Activated T-cell treated with anti-CD3 and anti-CD28 coated beads, Interleukin-2, amount 50 U/mL, for 48 hours (primary cell): ENCODE data around the gene PFKP.

Source experiments
- DNase-seq, 2 experiments: peaks; one replicate each; pipeline ENCODE4 v3.0.0-alpha.2; 2020

Gene PFKP

GRCh38 chr10:3117486-3117885 is 50.1 kb downstream of the PFKP start:
- no peak for DNase-seq

DNA sequence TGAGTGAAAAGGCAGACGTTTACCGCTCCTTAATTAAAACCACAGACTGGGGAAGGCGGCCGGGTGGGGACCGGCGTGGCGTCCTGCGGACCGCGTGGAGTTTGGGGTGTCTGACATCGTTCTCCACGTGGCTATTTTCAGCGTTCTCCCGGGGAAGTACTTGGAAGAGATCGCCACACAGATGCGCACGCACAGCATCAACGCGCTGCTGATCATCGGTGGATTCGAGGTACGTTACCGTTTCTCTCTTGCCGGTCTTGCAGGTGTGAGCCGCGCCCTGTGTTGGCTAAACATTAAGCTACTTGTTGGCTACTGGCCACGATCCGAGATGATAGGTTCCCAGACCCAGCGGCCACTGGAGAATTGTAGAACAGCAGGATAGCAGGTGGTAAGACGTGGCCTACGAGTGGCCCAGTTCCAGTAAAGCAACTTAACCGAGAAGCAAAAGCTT is 51.3 kb downstream of the PFKP start:
- DNase-seq = no peak

DNA sequence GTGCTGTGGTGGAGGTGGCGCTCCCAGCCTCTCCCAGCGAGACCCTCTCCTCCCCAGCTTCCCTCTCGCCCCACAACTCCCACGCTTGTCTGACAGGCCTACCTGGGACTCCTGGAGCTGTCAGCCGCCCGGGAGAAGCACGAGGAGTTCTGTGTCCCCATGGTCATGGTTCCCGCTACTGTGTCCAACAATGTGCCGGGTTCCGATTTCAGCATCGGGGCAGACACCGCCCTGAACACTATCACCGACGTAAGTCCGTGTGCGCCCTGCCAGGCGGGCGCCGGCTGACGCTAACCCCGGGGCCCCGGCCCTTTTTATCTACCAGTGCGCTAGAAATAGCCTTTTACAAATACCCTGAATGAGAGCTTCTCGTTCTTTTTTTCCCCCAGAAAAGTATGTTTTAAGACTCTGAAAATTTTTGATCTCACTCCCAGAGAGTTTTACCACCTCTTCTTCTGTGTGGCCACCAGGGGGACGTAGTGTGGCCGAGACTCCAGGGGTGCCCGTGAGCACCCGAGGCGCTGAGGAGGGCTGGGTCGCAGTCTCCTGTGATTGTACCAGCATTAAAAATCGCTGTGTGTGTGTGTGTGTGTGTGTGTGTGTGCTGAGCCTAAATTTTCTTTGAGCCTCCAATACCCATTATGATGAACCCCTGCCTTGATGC is 52.6 kb downstream of the PFKP start:
- DNase-seq = no peak

GRCh38 chr10:3122034-3122433 is 54.7 kb downstream of the PFKP start:
- DNase-seq = no peak

DNA sequence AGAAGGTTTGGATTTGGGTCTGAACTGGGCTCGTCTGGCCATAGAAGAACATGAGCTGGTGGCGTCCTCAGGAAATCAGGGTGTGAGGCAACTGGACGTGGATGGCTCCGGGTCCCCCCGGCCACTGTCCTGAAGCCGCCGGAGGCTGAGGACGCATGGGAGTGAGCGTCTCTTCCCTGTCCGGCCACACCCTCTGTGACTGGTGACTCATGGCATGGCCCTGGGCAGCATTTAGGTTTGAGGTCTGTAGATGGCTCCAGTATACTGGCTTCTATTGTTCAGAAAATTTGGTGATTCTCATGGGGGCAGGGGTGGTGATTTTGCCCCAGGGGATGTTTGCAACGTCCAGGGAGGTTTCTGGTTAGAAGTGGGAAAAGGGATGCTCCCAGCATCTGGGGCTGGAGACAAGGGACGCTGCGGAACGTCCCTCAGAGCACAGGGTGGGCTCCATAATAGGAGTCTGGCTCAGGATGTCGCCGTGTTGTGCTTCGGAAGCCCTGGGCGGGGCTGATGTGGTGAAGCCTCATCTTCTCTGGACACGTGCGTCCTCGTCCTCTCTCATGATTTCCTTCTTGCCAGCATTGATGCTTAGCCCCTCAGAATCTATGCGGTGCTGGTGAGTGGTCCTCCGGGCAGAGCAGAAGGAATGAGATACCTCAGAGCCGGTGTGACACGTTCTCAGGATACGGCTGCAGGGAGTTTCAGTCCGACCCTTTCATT is 55.3 kb downstream of the PFKP start:
- no peak for DNase-seq

DNA sequence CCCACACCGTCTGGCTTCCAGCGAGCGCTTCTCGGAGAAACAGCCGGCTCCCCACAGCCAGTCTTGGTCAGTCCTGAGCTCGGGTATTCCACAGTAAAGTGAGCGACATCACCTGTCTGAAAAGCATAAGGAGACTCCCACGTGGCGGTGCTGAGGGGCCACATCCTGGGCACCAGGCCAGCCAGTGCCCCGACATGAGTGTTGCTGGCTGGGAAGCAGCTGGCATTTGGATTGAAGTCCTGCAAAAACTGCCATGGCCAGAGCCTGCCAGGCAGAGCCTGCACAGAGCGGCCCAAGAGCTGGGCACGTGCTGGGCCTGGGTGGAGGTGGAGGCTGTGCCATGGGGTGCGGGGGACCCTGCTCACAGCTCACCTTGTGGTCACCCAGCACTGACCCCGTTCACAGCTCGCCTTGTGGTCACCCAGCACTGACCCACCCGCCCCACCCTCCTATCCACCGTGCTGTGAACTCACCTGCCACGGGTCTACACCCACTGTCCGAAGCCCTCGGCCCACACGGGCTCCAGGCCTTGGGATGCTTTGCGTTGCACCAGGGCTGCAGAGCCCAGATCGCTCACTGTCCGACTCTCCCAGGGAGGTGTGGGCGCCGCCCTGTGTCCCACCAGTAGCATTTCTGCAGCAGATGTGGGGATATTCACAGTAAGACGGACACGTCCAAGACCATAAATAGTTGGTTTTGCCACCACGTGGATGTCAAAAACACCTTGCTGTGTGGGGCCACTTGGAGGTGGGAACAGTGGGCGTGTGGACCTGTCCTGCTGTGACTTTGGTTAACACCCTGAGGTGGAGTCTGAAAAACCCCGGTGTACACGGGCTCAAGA is 56.4 kb downstream of the PFKP start:
- no peak for DNase-seq

- DNase-seq = no peak
These were observed 57.2 kb downstream of the PFKP start for GRCh38 chr10:3124412-3125175.

- no peak for DNase-seq
These were observed 58.3 kb downstream of the PFKP start for GRCh38 chr10:3125527-3126170.

- DNase-seq = no peak
These were observed 58.9 kb downstream of the PFKP start for GRCh38 chr10:3126249-3126648.

DNA sequence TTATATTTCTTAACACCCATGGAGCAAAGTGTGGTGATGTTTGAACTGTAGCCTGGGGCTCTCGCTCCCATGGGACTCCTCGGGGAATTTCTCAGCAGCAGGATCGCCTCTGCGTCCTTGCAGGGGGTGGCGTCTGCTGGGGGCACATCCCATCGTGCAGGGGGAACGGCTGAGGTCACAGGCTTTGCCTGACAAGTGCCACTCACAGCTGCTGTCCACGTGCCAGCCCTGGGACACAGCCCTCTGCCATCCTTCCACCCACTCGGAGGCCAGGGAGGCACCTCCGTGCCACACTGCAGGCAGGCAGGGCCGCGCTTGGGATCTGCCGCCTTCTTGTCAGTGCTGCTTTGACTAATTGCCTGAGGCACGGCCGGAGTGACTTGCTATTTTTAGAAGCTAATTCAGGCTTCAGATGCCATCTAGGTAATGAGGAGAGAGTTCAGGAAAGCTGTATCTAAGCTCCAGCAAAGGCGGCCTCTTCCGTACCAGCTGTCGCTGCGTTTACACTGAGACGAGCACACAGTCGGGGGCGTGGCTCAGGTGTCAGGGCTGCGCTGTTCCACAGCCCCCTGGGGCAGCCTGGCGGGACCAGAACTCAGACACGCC is 59.5 kb downstream of the PFKP start:
- DNase-seq = no peak

DNA sequence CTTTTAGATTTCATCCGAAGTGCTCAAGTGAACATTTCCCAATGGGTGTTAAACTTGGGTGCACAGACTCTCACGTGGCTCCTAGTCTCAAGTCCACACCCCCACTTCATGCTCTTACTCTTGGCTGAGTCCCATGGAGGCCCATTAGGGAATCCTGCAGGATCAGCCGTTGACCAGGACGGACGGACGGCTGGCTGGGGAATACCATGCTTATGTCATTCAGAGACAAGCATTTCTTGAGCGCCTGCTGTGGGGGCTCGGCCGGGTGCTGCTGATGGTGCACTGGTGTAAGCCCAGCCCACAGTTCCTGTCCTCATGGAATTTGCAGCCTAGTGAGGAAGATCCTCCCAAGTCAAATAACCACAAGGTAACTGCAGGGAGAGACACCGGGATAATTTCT is 60.6 kb downstream of the PFKP start:
- no peak for DNase-seq

DNA sequence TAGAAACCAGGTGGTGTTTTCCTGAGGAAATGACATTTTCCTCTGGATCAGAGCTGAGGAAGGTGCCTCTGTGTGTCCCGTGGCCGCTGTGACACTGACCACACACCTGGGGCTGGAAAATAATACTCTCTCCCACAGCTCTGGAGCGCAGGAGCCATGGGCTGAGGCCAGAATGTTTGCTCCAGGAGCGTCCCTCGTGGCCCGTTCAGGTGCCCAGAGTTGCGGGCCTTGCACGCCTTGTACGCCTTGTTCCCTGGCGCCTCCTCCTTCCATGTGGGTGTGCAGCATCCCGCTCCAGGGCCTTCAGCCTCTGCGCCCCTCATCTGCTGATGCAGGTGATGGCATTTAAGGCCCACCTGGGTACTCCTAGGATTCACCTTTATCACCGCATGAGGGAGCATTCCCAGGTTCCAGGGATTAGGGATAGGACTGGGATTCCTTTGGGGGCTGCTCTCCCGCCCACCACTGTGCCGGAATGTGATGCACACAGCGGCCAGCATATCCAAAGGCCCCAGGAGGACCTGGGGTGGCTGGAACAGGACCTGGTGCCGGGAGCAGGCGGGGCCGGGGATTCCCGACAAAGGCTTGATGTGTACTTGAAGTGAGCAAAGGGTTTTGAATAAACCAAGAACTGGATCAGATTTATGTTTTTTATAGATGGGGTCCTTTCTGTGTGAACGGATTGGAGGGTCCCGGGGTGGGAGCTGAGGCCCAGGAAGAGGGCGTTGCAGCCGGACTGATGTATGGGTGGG is 61.2 kb downstream of the PFKP start:
- DNase-seq = no peak

GRCh38 chr10:3129581-3130340 is 62.4 kb downstream of the PFKP start:
- no peak for DNase-seq

- DNase-seq = no peak
These were observed 63.8 kb downstream of the PFKP start for GRCh38 chr10:3131098-3131497.

DNA sequence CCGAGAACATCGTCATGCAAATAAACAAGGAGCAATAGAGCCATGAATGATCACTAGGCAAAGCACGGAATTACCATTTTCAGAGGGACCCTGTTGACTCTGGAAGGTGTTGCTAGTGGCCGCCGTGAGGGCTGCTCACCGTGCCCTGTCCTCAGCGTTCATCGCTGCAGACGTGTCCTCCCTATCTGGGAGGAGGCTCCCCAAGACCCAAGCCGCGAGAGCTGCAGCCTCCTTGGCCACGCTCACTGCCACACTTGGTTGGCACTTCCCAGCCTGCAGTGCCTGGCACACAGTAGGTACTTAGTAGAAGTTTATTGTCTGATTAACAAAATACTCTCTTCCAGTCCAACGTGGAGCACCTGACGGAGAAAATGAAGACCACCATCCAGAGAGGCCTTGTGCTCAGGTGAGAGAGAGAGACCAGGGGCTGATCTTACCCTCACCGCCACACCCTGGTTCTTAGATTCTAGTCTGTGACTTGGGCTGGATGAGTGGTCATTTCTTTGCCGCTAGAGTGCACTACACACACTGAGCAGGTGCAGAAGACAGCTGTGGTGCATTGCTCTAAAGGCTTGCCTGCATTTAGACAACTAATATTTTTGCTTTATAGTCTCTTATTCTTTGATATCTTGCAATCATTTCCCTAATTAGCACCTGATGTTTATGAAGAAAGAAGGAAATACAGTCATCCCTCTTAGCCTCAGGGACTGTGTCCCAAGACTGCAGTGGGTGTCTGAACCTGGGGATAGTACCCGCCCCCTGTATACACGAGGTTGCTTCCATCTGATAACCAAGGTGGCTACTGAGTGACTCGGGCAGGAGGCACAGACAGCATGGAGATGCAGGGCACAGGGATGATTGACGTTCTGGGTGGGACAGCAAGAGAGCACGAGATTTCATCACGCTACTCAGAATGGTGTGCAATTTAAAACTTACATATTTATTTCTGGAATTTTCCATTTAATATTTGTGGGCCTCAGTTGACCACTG is 65.0 kb downstream of the PFKP start:
- no peak for DNase-seq

DNA sequence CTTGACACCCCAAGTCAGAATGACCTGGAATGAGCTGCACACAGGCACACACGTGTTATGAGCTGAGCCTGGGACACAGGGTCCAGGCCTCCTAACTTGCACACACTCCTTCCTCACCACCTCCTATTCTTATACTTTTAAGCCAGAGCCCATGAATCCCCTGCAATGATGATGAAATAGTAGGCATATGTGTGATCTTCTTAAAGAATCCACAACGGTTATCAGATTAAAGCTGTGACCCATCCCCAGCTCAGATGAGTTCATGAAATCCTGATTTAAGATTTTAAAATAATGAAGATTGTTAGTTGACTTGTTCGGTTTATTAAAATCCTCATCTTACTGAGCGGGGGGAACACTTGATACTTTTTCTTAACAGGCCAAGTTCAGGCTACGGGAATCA is 66.6 kb downstream of the PFKP start:
- DNase-seq = no peak

- no peak for DNase-seq
These were observed 67.7 kb downstream of the PFKP start for GRCh38 chr10:3135006-3135405.

GRCh38 chr10:3136336-3136735 is 69.0 kb downstream of the PFKP start:
- no peak for DNase-seq
